Activated gamma-delta T cell treated with anti-CD3 and anti-CD28 coated beads, Interleukin-2, amount 50 U/mL, for 16 hours (primary cell): ENCODE results near the gene MYO9A.

Experiments used
- DNase-seq: peaks from one replicate; pipeline ENCODE4 v3.0.0-alpha.2; 2020; ENCODE audit warnings: low read depth

The MYO9A gene

DNA sequence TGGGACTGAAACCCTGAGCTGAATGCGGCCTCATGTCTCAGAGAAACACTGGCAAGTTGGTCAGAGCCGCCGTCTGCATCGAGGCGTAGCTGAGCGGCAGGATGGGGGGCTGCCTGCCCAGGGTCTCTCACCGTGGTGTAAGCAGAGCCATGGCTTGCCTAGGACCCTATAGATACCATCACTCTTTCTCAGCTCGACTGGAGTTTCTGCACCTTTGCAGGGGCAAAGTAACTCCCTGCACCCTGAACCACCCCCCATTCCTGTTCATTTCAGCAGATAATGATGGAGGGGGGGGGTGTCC is 336.0 kb downstream of the MYO9A start:
- DNase-seq = no peak

DNA sequence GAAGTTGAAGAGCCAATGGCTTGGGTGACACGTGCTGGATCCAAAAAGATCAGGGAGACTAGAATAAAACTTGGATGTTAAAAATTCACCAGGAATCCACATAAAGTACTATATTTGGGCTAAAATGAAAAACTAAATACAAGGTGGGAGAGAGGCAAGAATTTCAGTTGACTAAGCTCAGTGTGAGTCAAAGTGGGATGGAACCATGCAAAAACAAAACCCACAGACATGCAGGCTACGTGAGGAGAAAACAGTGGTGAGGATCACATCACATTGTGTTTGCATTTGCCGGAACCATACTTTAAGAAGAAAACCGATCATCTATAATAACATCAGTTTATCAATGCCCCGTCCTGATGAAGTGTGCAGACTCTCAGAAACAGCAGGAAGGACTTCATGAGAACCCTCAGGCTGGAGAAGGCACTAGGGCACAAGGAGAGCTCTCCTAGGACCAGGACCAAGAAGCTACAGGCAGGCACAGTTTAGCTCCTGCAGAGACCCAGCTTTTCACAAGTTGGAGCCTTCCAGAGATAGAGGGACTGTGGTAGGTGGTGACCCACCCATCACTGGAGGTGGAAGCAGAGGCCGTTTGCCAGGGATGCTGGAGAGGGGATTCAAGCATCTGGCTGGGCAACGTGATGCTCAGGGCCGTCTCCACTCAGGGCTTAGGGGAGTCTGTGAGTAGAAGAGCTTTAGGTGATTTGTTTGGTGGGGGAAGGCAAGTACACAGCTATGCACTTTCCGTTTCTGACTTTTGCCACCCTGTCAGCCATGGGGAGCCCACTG is 336.6 kb downstream of the MYO9A start:
- no peak for DNase-seq

DNA sequence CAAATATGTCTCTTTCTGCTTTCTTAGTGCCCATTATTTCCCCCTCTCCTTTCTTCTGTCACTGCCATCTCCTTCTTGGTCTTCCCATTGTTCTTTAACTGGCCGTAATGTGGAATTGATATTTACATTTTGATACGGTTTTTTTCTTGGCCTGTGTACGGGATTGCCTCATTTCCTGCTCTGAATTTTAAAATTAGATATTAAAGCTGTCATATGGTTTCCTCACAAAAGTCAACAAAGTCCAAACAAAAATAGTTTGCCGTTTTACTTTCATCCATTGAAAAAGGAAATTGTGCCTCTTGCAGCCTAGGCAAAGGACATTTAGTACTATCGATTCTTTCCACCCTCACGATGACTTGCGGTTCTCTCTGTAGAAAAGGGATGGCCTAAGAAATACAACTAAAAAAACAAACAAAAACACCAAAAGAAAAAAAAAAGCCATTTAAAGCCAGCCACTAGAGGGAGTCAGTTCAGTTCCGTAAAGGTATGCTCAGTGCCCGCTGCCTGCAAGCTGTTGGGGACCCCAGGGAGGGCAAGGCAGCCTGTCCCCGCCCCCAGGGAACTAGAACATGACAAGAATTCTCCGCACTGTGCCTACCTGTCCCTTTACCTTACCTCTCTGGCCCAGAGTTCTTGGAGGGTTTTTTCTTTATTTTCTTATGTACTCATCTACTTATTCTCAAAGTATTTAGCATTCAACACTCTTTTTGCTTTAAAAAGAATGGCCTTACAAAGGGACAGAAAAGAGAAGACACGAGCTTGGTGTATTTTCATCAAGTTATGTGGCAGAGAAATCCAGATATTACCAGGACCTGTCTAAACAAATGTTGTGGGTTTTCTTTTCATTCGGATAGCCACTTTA is 337.6 kb downstream of the MYO9A start:
- no peak for DNase-seq

DNA sequence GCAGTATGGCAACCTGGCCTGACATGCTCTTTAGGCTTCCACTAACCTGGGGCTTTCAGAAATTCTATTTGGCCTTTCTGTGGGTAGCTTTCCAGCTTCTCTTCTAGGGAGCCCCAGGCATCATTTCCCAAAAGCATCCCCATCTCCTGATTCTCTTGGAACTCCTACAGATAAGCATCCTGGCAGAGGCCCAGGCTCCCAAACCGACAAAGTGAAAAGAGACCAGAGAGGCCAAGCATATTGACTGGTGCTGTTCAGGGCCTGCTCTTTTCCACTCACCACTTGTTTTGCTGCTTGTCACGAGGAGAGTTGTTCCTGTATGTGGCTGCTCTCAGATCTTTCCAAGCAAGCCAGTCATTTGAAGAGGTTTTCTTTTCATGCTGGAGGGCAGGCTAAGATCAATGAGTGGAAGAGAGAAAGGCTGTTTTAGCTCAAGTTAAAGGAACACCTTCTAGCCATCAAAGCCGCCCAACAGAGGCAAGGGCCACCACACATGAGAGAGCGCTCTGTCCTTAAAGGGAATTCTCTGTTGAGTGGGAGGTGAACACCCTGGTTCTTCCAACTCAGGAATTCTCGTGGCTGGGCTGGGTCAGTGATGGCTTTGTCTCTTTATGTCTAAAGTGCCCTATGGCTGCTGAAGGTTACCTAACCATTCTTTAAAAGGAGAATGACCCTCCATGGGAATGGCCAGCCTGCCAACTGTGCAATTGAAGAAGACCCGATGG is 338.7 kb downstream of the MYO9A start:
- no peak for DNase-seq

DNA sequence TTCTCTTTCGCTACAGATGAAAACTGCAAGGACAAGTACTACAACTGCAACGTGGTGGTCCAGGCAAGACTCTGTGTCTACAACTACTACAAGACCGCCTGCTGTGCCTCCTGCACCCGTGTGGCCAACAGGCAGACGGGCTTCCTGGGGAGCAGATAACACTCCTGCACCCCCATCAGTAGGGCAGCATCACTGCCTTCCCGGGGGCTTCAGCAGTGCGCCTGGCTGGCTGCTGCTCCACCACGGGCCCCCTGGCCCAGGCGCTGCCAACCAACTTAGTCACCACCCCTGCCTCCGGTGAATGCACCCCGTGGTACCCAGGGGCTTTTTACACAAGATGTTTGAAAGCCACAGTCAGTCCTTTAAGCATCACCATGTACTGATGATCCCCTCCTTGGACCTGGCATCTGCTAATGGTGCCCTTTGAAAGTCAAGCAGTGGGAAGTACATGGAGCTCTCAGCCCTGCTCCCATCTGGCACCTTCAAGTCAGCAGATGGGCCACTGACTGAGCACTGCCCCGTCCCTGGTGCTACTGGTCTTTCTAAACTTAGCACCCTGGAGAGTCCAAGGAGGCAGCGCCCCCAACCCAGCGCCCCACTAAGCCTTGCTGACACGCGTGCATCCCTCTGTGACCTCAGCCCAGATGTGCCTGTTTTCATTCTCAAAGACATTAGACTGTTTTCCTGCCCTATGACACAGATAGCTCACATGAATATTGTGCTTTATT is 340.6 kb downstream of the MYO9A start:
- DNase-seq = no peak

DNA sequence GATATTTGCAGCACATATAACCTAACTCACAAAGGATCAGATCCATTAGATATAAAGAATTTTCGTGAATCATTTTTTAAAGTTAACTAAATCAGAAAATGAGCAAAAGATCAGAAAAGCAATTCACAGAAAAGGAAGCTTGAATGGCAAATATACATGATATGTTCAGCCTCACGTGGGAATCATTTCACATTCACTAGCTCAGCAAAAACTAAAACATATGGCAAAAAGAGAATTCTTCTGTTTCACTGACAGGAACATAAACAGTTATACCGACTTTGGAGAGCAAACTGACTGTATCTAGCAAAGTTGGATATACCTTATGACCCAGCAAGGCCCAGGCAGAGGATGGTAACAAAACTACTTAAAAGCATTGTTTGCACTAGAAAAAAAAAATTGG is 341.6 kb downstream of the MYO9A start:
- DNase-seq = no peak

DNA sequence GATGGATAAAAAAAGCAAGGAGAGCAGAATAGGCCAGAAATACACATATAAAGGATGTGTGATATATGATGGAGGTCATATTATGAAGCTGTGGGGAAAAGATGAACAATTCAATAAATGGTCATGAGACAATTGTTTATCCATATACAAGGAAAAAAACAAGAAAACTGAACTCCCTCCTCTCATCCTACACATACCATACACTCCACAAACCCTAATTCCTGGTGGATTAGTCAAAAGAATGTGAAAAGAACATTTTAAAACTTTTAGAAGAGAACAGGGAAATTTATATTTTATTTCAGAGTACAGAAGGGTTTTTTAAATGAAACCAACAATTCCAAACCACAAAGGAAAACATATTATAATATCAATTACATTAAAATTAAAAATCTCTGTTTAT is 342.1 kb downstream of the MYO9A start:
- DNase-seq = no peak

DNA sequence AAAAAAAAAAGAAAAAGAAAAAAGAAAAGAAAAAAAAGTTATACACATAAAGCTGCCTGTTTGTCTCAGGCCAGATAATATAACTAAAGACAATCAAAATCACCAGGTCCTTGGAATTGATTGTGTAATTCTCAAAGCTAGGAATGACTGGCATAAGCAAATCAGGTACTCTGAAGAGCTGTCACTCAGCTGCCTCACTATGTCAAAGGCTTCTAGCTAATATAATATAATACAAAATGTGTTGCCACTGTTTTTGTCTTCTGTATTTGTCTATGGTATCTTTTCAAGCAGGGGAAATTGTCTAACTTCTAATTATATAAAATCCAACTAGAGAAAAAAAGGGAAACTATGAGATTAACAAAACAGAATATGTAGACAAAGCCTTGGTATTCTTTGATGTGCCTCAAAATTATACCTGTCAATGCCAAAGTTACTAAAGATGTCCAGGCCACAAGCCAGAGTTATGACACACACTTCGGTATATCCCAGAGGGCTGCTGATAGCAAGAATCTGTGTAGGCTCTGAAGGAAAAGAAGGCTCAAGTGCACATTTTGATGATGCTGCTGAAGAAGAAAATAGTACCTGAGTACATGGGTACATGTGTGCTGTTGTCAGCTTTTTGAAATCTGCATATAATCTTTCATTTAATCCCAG is 344.6 kb downstream of the MYO9A start:
- no peak for DNase-seq
